GM10266 (cell line): ENCODE data around the gene CRABP1.

ENCODE experiments used
- DNase-seq: peaks from one replicate; pipeline ENCODE4 v3.0.0; 2012; ENCODE audit errors: extremely low spot score
- CTCF ChIP-seq: IDR thresholded peaks from 2 replicates; pipeline ENCODE4 v1.5.1; 2012; ENCODE audit warnings: mild to moderate bottlenecking, low read depth; ENCODE audit not compliant: control insufficient read depth, insufficient read depth; ENCODE audit errors: missing control alignments

The CRABP1 gene

GRCh38 chr15:78324144-78324543 lies 16.0 kb upstream of the CRABP1 start:
- no peak for TF ChIP-seq CTCF
- no peak for DNase-seq

DNA sequence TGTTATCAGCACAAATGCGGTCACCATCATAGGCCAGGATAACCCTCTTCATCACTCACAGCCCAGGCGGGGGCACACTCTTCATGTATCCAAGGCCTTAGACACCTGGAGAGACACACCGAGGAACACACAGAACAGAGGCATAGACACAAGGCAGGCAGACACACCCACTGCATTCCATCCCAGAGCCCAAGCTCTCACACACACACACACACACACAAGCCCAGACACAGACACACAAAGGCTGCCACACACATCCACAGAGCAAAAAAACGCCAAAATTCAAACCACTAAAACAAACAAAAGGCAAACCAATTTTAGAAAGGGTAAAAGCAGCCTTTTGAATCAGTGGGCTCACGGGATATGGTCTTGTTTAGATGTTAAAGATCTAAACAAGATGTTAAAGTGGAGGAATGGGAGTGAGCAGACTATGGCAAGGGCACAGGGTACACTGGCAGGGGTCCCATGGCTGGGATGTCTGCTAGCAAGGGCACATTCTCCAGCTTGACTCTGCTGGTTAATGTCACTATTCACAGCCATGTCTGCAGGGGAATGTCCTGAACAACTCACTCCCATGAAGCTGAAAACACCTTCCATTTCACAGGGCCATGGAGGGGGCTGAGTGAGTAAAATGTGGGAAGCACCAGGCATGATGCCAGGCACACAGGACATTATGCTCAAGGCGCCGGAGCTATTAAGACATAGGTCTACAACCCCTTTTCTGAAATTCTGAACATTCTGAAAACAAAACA lies 14.9 kb upstream of the CRABP1 start:
- TF ChIP-seq CTCF, result no peak
- no peak for DNase-seq

DNA sequence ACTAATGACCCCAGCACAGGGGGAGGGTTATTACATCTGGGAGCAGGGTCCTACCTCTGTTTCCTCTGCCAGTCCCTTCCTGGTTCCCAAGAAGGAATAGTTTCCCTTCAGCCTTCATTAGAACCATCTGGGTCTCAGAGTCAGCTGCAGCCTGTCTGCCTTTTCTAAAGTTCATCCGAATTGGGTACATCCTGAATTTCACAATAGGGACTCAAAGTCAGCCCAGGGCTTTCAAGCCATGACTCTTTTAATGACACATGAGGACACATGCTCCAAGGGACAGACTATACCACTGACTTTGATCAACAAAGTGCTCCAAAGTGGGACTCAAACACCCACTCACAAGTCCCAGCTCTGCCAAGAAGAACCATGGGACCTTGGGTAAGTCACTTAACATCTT lies 12.7 kb upstream of the CRABP1 start:
- DNase-seq, result no peak
- no peak for TF ChIP-seq CTCF

DNA sequence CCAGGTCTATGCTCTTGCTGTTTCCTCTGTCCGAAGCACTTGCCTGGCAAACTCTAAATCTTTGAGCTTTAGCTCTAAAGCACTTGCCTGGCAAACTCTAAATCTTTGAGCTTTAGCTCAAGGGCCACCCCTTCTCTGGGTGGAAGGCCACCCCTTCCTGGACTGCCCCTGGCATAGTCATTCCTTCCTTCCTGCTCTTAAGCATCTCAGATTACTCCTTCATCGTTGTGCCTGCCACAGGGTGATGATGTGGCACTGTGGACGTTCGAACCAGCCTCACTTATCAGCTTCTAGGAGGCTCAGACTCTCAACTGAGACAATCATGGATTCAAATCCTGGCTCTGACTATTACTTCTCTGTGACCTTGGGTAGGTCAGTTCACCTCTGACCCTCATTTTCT lies 10.5 kb upstream of the CRABP1 start:
- DNase-seq, result no peak

DNA sequence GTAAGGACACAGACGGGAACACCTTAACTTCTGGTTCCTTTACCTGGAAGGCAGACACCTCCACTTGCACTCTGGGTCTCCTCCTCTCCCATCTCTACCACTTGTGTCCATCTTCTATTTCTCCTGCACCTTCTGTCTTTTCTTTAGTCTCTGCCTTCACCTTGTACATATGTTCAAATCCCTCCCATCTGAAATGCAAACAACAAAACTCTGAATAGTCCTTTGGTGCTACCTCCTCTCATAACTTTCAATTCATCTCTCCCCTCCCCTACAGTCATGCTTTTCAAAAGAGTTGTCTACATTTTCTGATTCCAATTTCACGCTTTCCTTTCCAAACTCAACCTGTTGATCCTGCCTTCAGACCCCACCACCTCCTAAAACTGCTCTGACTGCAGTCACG lies 5.3 kb upstream of the CRABP1 start:
- TF ChIP-seq CTCF, result no peak
- no peak for DNase-seq

More for the DNA sequence above, 10.5 kb upstream of the CRABP1 start:
- no peak for TF ChIP-seq CTCF

GRCh38 chr15:78335985-78336384 lies 4.2 kb upstream of the CRABP1 start:
- no peak for DNase-seq
- no peak for TF ChIP-seq CTCF

DNA sequence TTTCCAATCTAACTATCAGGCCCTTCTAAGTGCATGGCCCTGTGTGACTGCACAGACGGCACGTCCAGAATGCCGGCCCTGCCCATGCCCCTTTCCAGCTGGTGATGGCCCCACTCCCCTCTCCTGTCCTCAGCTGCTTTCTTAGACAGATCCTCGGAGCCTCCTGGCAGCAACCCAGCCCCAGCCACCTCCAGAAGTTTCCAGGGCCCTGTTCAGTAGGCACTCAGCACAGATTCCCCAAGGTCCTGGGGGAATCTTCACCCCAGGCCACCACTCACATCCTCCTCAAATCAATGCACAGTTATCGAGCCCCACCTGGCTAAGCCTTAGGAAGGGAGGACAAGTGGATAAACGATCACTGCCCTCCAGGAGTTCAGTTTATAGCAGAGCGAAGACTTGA lies 1.4 kb upstream of the CRABP1 start:
- no peak for TF ChIP-seq CTCF
- DNase-seq, result no peak
